Measurements from ENCODE around the gene PIEZO2.

Gene PIEZO2

GRCh38 chr18:11113046-11113548 is 36.3 kb downstream of the PIEZO2 start:
- no peak for DNase-seq (ENCODE audit: low read depth)

- DNase-seq (ENCODE audit: low read depth): no peak
These were observed 37.1 kb downstream of the PIEZO2 start for GRCh38 chr18:11112286-11112685.

- no peak for DNase-seq (ENCODE audit: low read depth)
These were observed 38.9 kb downstream of the PIEZO2 start for GRCh38 chr18:11110509-11110908.

GRCh38 chr18:11108947-11109346 is 40.4 kb downstream of the PIEZO2 start:
- no peak for DNase-seq (ENCODE audit: low read depth)

- DNase-seq (ENCODE audit: low read depth): no peak
These were observed 42.5 kb downstream of the PIEZO2 start for GRCh38 chr18:11106894-11107293.

- DNase-seq (ENCODE audit: low read depth): no peak
These were observed 43.9 kb downstream of the PIEZO2 start for GRCh38 chr18:11105463-11105862.

- DNase-seq (ENCODE audit: low read depth): no peak
These were observed 45.1 kb downstream of the PIEZO2 start for GRCh38 chr18:11104307-11104706.

- DNase-seq (ENCODE audit: low read depth): no peak
These were observed 52.3 kb downstream of the PIEZO2 start for GRCh38 chr18:11096839-11097750.

GRCh38 chr18:11096411-11096810 is 53.0 kb downstream of the PIEZO2 start:
- DNase-seq (ENCODE audit: low read depth): no peak

GRCh38 chr18:11095674-11096293 is 53.6 kb downstream of the PIEZO2 start:
- DNase-seq (ENCODE audit: low read depth): no peak

- DNase-seq (ENCODE audit: low read depth): no peak
These were observed 54.2 kb downstream of the PIEZO2 start for GRCh38 chr18:11095211-11095610.

GRCh38 chr18:11091746-11092145 is 57.6 kb downstream of the PIEZO2 start:
- no peak for DNase-seq (ENCODE audit: low read depth)

GRCh38 chr18:11089931-11090715 is 59.2 kb downstream of the PIEZO2 start:
- no peak for DNase-seq (ENCODE audit: low read depth)

GRCh38 chr18:11081009-11081532 is 68.3 kb downstream of the PIEZO2 start:
- no peak for DNase-seq (ENCODE audit: low read depth)

GRCh38 chr18:11078491-11078890 is 70.9 kb downstream of the PIEZO2 start:
- DNase-seq (ENCODE audit: low read depth): no peak

- no peak for DNase-seq (ENCODE audit: low read depth)
These were observed 71.7 kb downstream of the PIEZO2 start for GRCh38 chr18:11077548-11078187.

- no peak for DNase-seq (ENCODE audit: low read depth)
These were observed 74.5 kb downstream of the PIEZO2 start for GRCh38 chr18:11074889-11075288.

- no peak for DNase-seq (ENCODE audit: low read depth)
These were observed 75.4 kb downstream of the PIEZO2 start for GRCh38 chr18:11073971-11074370.

GRCh38 chr18:11072632-11073031 is 76.7 kb downstream of the PIEZO2 start:
- no peak for DNase-seq (ENCODE audit: low read depth)

- DNase-seq (ENCODE audit: low read depth): no peak
These were observed 78.1 kb downstream of the PIEZO2 start for GRCh38 chr18:11071300-11071699.

- no peak for DNase-seq (ENCODE audit: low read depth)
These were observed 78.8 kb downstream of the PIEZO2 start for GRCh38 chr18:11070593-11070992.

- DNase-seq (ENCODE audit: low read depth): no peak
These were observed 83.3 kb downstream of the PIEZO2 start for GRCh38 chr18:11066038-11066437.
